ENCODE data around the gene GRIK1. TPM values are rescaled to one million over a fixed set of nuclear protein-coding genes. Genes with fewer than 3 reads are reported as not detected.

Gene GRIK1
- total and polyA plus RNA-seq, 2 donors (not counting 1 experiment from before 2014, with no cell fraction given): not detected

GRCh38 chr21:29826386-29826785 is 113.4 kb downstream of the GRIK1 start:
- no peak overlapping the region for H3K4me3 Mint-ChIP-seq
- no peak overlapping the region for H3K27ac ChIP-seq (ENCODE audit: low read length in 2 of 2)
- CTCF ChIA-PET: no interaction called here
- no peaks in the 10 kb centered on the region for H3K4me1 Mint-ChIP-seq
- no peak overlapping the region for H3K4me3 ChIP-seq (ENCODE audit: control extremely low read depth in 1 of 5, extremely low read depth in 1 of 5, insufficient read depth in 1 of 5, low read depth in 2 of 5, low read length in 4 of 5)
- ATAC-seq (ENCODE audit: low read depth) (no peak), DNase-seq (no peak)
- no peak overlapping the region for H2AFZ ChIP-seq (ENCODE audit: insufficient read depth, low read depth, low read length, poor library complexity, severe bottlenecking)
- H3K27ac Mint-ChIP-seq: no peak overlapping the region
- no peaks in the 10 kb centered on the region for H3K27me3 ChIP-seq (replicated peaks in 1 of 4; ENCODE audit: control extremely low read depth in 1 of 4, control insufficient read depth in 3 of 4, insufficient read depth in 4 of 4, low read length in 3 of 4)
- POLR2A ChIA-PET: no interaction called here
- H3K9ac ChIP-seq (ENCODE audit: low read length): no peak overlapping the region
- peaks cover 1% of the 10 kb centered on the region for H3K9me3 Mint-ChIP-seq (ENCODE audit: insufficient read depth)
- H4K20me1 ChIP-seq (ENCODE audit: control insufficient read depth, insufficient read depth, low read length, poor library complexity, severe bottlenecking): no peaks in the 10 kb centered on the region
- H3K27me3 Mint-ChIP-seq: no peaks in the 10 kb centered on the region
- peaks cover 0 to 4% (median 1%) of the 10 kb centered on the region in 3 donors for H3K9me3 ChIP-seq (ENCODE audit: control extremely low read depth in 1 of 3, control insufficient read depth in 2 of 3, insufficient read depth in 1 of 3, low read length in 2 of 3)
- no peaks in the 10 kb centered on the region for H3K4me1 ChIP-seq (ENCODE audit: control insufficient read depth in 2 of 2, insufficient read depth in 2 of 2, low read length in 2 of 2)
- WGBS (ENCODE audit: insufficient coverage): no CpG with 5 or more reads among the region's 1 CpG
- TF ChIP-seq EZH2 (IDR thresholded peaks at IDR 0.05; ENCODE audit: borderline replicate concordance, insufficient read depth, low read depth, low read length, poor library complexity, severe bottlenecking): no peak
- intact Hi-C loops (cut with micrococcal nuclease): no loop called here
- no peaks in the 10 kb centered on the region for H3K36me3 ChIP-seq (replicated peaks in 1 of 2; ENCODE audit: control extremely low read depth in 1 of 2, control insufficient read depth in 1 of 2, extremely low read depth in 1 of 2, insufficient read depth in 2 of 2, low read length in 1 of 2)
- no peak overlapping the region for H3K4me2 ChIP-seq (replicated peaks; ENCODE audit: low read depth, low read length, poor library complexity, severe bottlenecking)
- H3K79me2 ChIP-seq (ENCODE audit: control insufficient read depth, insufficient read depth, low read length): no peaks in the 10 kb centered on the region

GRCh38 chr21:29825936-29826335 is 113.9 kb downstream of the GRIK1 start:
- no CpG with 5 or more reads among the region's 2 CpGs for WGBS (ENCODE audit: insufficient coverage)
- H4K20me1 ChIP-seq (ENCODE audit: control insufficient read depth, insufficient read depth, low read length, poor library complexity, severe bottlenecking): no peaks in the 10 kb centered on the region
- POLR2A ChIA-PET: no interaction called here

More at GRCh38 chr21:29825936-29826335, 113.9 kb downstream of the GRIK1 start:
- Histone ChIP-seq H3K27me3 (replicated peaks in 1 of 4; ENCODE audit: control extremely low read depth in 1 of 4, control insufficient read depth in 3 of 4, insufficient read depth in 4 of 4, low read length in 3 of 4) (no peaks in the 10 kb centered on the region), H2AFZ (ENCODE audit: insufficient read depth, low read depth, low read length, poor library complexity, severe bottlenecking) (no peak overlapping the region), H3K4me3 (ENCODE audit: control extremely low read depth in 1 of 5, extremely low read depth in 1 of 5, insufficient read depth in 1 of 5, low read depth in 2 of 5, low read length in 4 of 5) (no peak overlapping the region), H3K36me3 (replicated peaks in 1 of 2; ENCODE audit: control extremely low read depth in 1 of 2, control insufficient read depth in 1 of 2, extremely low read depth in 1 of 2, insufficient read depth in 2 of 2, low read length in 1 of 2) (no peaks in the 10 kb centered on the region), H3K4me2 (replicated peaks; ENCODE audit: low read depth, low read length, poor library complexity, severe bottlenecking) (no peak overlapping the region), H3K27ac (ENCODE audit: low read length in 2 of 2) (no peak overlapping the region), H3K9ac (ENCODE audit: low read length) (no peak overlapping the region), H3K9me3 (ENCODE audit: control extremely low read depth in 1 of 3, control insufficient read depth in 2 of 3, insufficient read depth in 1 of 3, low read length in 2 of 3) (peaks cover 0 to 4% (median 0%) of the 10 kb centered on the region in 3 donors), H3K79me2 (ENCODE audit: control insufficient read depth, insufficient read depth, low read length) (no peaks in the 10 kb centered on the region), H3K4me1 (ENCODE audit: control insufficient read depth in 2 of 2, insufficient read depth in 2 of 2, low read length in 2 of 2) (no peaks in the 10 kb centered on the region)
- intact Hi-C loops (cut with micrococcal nuclease): no loop called here
- CTCF ChIA-PET: no interaction called here
- no peak for ATAC-seq (ENCODE audit: low read depth)
- Mint-ChIP-seq H3K9me3 (ENCODE audit: insufficient read depth) (no peaks in the 10 kb centered on the region), H3K27me3 (no peaks in the 10 kb centered on the region), H3K27ac (no peak overlapping the region), H3K4me3 (no peak overlapping the region), H3K4me1 (no peaks in the 10 kb centered on the region)
- no peak for DNase-seq
- no peak for TF ChIP-seq CTCF (IDR thresholded peaks at IDR 0.05)
- TF ChIP-seq EZH2 (IDR thresholded peaks at IDR 0.05; ENCODE audit: borderline replicate concordance, insufficient read depth, low read depth, low read length, poor library complexity, severe bottlenecking): no peak
